WTC11 (cell line): Measurements from ENCODE around the gene CAMK1G. TPM values are rescaled to one million over a fixed set of nuclear protein-coding genes. Genes with fewer than 3 reads are reported as not detected.

ENCODE experiments used
- ATAC-seq: fragments of 200-7000 bp; cut with Tn5 transposase; 2 replicates; pipeline ENCODE4 v1.10.0; 2021; ENCODE audit warnings: mild to moderate bottlenecking, moderate library complexity
- CTCF ChIA-PET: fragments of 300-600 bp; sonication (Branson Sonifier 250); formaldehyde crosslinking; loops from one replicate; lab custom pipeline; 2021; ENCODE audit warnings: antibody characterized with exemption; lab: Charles Lee
- POLR2A ChIA-PET: fragments of 350-600 bp; sonication (Branson Sonifier 250); formaldehyde crosslinking; loops from one replicate; lab custom pipeline; 2021; ENCODE audit warnings: antibody characterized with exemption; lab: Charles Lee
- DNase-seq: peaks from one replicate; pipeline ENCODE4 v3.0.0; 2021; ENCODE audit warnings: low spot score
- H3K27ac Mint-ChIP-seq: 2 replicates; pipeline ENCODE4 v1.8.0; 2021; ENCODE audit warnings: mixed read lengths
- H3K27me3 Mint-ChIP-seq: 2 replicates; pipeline ENCODE4 v1.8.0; 2021; ENCODE audit warnings: low read depth, mild to moderate bottlenecking, moderate library complexity, mixed read lengths
- H3K36me3 Mint-ChIP-seq: 2 replicates; pipeline ENCODE4 v1.8.0; 2021; ENCODE audit warnings: mixed read lengths
- H3K4me1 Mint-ChIP-seq: 2 replicates; pipeline ENCODE4 v1.8.0; 2022; ENCODE audit warnings: mixed read lengths
- H3K4me3 Mint-ChIP-seq: 2 replicates; pipeline ENCODE4 v1.8.0; 2021; ENCODE audit warnings: mild to moderate bottlenecking, moderate library complexity, mixed read lengths
- H3K9me3 Mint-ChIP-seq: 2 replicates; pipeline ENCODE4 v1.8.0; 2021; ENCODE audit warnings: mixed read lengths
- ATF2 ChIP-seq: sonication (generic); formaldehyde crosslinking; IDR thresholded peaks from 2 replicates; pipeline ENCODE4 v1.8.1; 2022; ENCODE audit warnings: low read depth, missing genetic modification reagents, borderline replicate concordance
- CTCF ChIP-seq: fragments of 200-600 bp; IDR thresholded peaks from 2 replicates; pipeline ENCODE4 v1.8.0; 2022; ENCODE audit warnings: antibody characterized with exemption
- IRF1 ChIP-seq: sonication (generic); formaldehyde crosslinking; IDR thresholded peaks from 2 replicates; pipeline ENCODE4 v1.8.0; 2023; ENCODE audit warnings: missing genetic modification reagents
- IRF2 ChIP-seq: sonication (generic); formaldehyde crosslinking; IDR thresholded peaks from 2 replicates; pipeline ENCODE4 v1.8.0; 2022; ENCODE audit warnings: low read depth, missing genetic modification reagents, borderline replicate concordance
- JUN ChIP-seq: sonication (generic); formaldehyde crosslinking; IDR thresholded peaks from 2 replicates; pipeline ENCODE4 v1.8.0; 2023; ENCODE audit warnings: mild to moderate bottlenecking, missing genetic modification reagents
- MAX ChIP-seq: sonication (generic); formaldehyde crosslinking; IDR thresholded peaks from 2 replicates; pipeline ENCODE4 v1.8.0; 2022; ENCODE audit warnings: mild to moderate bottlenecking, missing genetic modification reagents
- PREB ChIP-seq: sonication (generic); formaldehyde crosslinking; IDR thresholded peaks from 2 replicates; pipeline ENCODE4 v1.8.1; 2022; ENCODE audit warnings: mild to moderate bottlenecking, missing genetic modification reagents, moderate library complexity, borderline replicate concordance
- RELA ChIP-seq: sonication (generic); formaldehyde crosslinking; IDR thresholded peaks from 2 replicates; pipeline ENCODE4 v1.8.1; 2022; ENCODE audit warnings: missing genetic modification reagents, mild to moderate bottlenecking, borderline replicate concordance
- RORB ChIP-seq: fragments of 250-450 bp; sonication (Bioruptor Pico); IDR thresholded peaks from 2 replicates; pipeline ENCODE4 v1.9.0; 2021; ENCODE audit warnings: mild to moderate bottlenecking
- STAT6 ChIP-seq: sonication (generic); formaldehyde crosslinking; conservative IDR thresholded peaks from 2 replicates; pipeline ENCODE4 v1.8.1; 2023; ENCODE audit warnings: mild to moderate bottlenecking, low read depth, missing genetic modification reagents, moderate library complexity
- TCF7 ChIP-seq: sonication (generic); formaldehyde crosslinking; IDR thresholded peaks from 2 replicates; pipeline ENCODE4 v1.8.0; 2022; ENCODE audit warnings: mild to moderate bottlenecking, low read depth, missing genetic modification reagents, moderate library complexity
- USF1 ChIP-seq: sonication (generic); formaldehyde crosslinking; IDR thresholded peaks from 2 replicates; pipeline ENCODE4 v1.8.0; 2022; ENCODE audit warnings: mild to moderate bottlenecking, missing genetic modification reagents
- ZNF416 ChIP-seq: fragments of 250-450 bp; sonication (Bioruptor Pico); IDR thresholded peaks from 2 replicates; pipeline ENCODE4 v1.9.0; 2021; ENCODE audit warnings: mild to moderate bottlenecking, inconsistent platforms
- total RNA-seq: library from RNA; stranded (reverse); gene quantifications from 3 replicates; pipeline ENCODE4 v1.2.3, GENCODE V29; 2021

The CAMK1G gene
- total RNA-seq, 1 experiment from 2014 or later, result 0.28 TPM

- no peak for TF ChIP-seq PREB (CRISPR knock-in tag)
Observed at GRCh38 chr1:209576392-209577197, 6.9 kb upstream of the CAMK1G start (continued).

GRCh38 chr1:209577346-209577745 lies 6.2 kb upstream of the CAMK1G start:
- CTCF ChIA-PET, result interaction anchor here (0.6 to 2.1 kb wide), 25 partner anchors 9 to 480 kb away, joined by 3 to 50 read pairs (median 8); no protein-coding TSS in a partner anchor
- no peak for ATAC-seq
- Mint-ChIP-seq H3K4me3 (no peak overlapping the region), H3K4me1 (peaks cover 10% of the 10 kb centered on the region), H3K27ac (no peak overlapping the region), H3K36me3 (no peaks in the 10 kb centered on the region), H3K27me3 (peaks cover 2% of the 10 kb centered on the region; the same call in 1 of the 2 replicates), H3K9me3 (no peaks in the 10 kb centered on the region)
- POLR2A ChIA-PET, result interaction anchor here (0.6 kb wide), 1 partner anchor 53 kb away, joined by 3 read pairs; no protein-coding TSS in a partner anchor
- TF ChIP-seq IRF2 (CRISPR knock-in tag) (no peak), TCF7 (CRISPR knock-in tag) (no peak), ZNF416 (CRISPR knock-in tag) (no peak), RELA (CRISPR knock-in tag) (no peak), RORB (CRISPR knock-in tag) (no peak), CTCF (no peak), USF1 (no peak), MAX (no peak), JUN (CRISPR knock-in tag) (no peak), ATF2 (CRISPR knock-in tag) (no peak), IRF1 (CRISPR knock-in tag) (no peak), STAT6 (no peak)
- TF ChIP-seq, all 79 proteins: peak for 0
- no peak for DNase-seq
